Vagina (tissue), 2 donors: ENCODE measurements around the gene GSTA4.

ENCODE experiments used
- POLR2A ChIP-seq, 2 donors: fragments of 450-650 bp; IDR thresholded peaks; one replicate each; pipeline ENCODE4 v1.6.1; 2017; ENCODE audit warnings: antibody characterized with exemption in 2 of 2, mild to moderate bottlenecking in 2 of 2, moderate library complexity in 2 of 2
- TF ChIP-seq, protein P1 (sequence below), 3 experiments: fragments of 450-650 bp in 2 of 3; fragments of 200-600 bp in 1 of 3; sonication (generic) in 1 of 3; IDR thresholded peaks; one replicate each; pipeline ENCODE4 v1.5.1; 2017 to 2019; ENCODE audit warnings: antibody characterized with exemption in 3 of 3, mild to moderate bottlenecking in 2 of 3, moderate library complexity in 2 of 3

DNA sequence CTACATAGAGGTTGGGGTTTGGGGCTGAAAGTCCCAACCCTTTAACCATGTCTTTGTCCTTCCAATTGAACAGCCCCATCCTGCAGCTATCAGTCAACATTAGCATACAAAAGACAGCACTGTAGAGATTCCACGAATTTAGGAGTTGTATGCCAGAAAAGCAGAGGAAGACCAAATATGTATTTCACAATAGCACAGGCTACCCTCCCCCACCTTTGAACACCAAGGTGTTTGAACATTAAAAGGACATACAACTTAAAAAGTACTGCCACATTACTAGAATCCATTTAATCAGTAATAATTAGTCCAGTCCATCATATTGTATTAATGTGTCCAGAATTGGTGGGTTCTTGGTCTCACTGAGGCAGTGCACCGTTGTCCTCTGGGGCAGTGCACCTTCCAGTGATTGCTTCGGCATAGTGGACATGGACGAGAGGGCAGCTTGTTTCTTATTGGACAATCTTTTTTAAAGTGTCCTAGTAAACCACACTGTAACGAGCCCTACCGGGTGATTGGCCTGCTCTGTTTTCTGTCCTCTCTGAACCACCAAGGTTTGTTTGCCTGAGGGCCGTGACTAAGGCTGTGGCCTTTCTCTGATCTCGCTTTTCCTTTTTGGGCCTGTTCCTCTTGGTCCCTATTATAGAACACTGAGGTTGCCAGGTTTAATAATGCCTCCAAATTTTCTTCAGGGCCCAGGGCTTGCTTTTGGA lies 36.4 kb downstream of the GSTA4 start:
- TF ChIP-seq, protein P1, sequence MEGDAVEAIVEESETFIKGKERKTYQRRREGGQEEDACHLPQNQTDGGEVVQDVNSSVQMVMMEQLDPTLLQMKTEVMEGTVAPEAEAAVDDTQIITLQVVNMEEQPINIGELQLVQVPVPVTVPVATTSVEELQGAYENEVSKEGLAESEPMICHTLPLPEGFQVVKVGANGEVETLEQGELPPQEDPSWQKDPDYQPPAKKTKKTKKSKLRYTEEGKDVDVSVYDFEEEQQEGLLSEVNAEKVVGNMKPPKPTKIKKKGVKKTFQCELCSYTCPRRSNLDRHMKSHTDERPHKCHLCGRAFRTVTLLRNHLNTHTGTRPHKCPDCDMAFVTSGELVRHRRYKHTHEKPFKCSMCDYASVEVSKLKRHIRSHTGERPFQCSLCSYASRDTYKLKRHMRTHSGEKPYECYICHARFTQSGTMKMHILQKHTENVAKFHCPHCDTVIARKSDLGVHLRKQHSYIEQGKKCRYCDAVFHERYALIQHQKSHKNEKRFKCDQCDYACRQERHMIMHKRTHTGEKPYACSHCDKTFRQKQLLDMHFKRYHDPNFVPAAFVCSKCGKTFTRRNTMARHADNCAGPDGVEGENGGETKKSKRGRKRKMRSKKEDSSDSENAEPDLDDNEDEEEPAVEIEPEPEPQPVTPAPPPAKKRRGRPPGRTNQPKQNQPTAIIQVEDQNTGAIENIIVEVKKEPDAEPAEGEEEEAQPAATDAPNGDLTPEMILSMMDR (IDR thresholded peaks at IDR 0.05), result no peak
- TF ChIP-seq POLR2A (IDR thresholded peaks at IDR 0.05), result no peak
